GM04503 (cell line): ENCODE measurements around the gene SLC30A1.
"Not testable (repeated sequence)": the region's sequence is repeated elsewhere in the genome, so short reads cannot be mapped to it uniquely, and the experiment has no call there.

Source experiments
- DNase-seq: peaks from one replicate; pipeline ENCODE4 v3.0.0-alpha.2; 2012; ENCODE audit warnings: low read depth

Gene SLC30A1

GRCh38 chr1:211548321-211549091 is 30.5 kb downstream of the SLC30A1 start:
- DNase-seq: no peak

- DNase-seq: no peak
Measured at GRCh38 chr1:211547710-211548109, 31.3 kb downstream of the SLC30A1 start.

GRCh38 chr1:211546543-211546942 is 32.4 kb downstream of the SLC30A1 start:
- DNase-seq: no peak

- no peak for DNase-seq
Measured at GRCh38 chr1:211543025-211543424, 35.9 kb downstream of the SLC30A1 start.

GRCh38 chr1:211541720-211542477 is 37.1 kb downstream of the SLC30A1 start:
- DNase-seq: no peak

- DNase-seq: no peak
Measured at GRCh38 chr1:211541278-211541677, 37.7 kb downstream of the SLC30A1 start.

- not testable (repeated sequence) for DNase-seq
Measured at GRCh38 chr1:211540824-211541223, 38.1 kb downstream of the SLC30A1 start.

- no peak for DNase-seq
Measured at GRCh38 chr1:211538287-211538686, 40.7 kb downstream of the SLC30A1 start.

- no peak for DNase-seq
Measured at GRCh38 chr1:211537253-211537652, 41.7 kb downstream of the SLC30A1 start.

GRCh38 chr1:211536606-211537005 is 42.4 kb downstream of the SLC30A1 start:
- no peak for DNase-seq

- no peak for DNase-seq
Measured at GRCh38 chr1:211535346-211535745, 43.6 kb downstream of the SLC30A1 start.

GRCh38 chr1:211534545-211535291 is 44.2 kb downstream of the SLC30A1 start:
- no peak for DNase-seq

GRCh38 chr1:211532088-211532444 is 46.9 kb downstream of the SLC30A1 start:
- no peak for DNase-seq

- no peak for DNase-seq
Measured at GRCh38 chr1:211531194-211532087, 47.5 kb downstream of the SLC30A1 start.

GRCh38 chr1:211530102-211530501 is 48.9 kb downstream of the SLC30A1 start:
- DNase-seq: no peak

GRCh38 chr1:211529453-211529852 is 49.5 kb downstream of the SLC30A1 start:
- DNase-seq: no peak

- DNase-seq: no peak
Measured at GRCh38 chr1:211529011-211529410, 50.0 kb downstream of the SLC30A1 start.

- DNase-seq: no peak
Measured at GRCh38 chr1:211527888-211528287, 51.1 kb downstream of the SLC30A1 start.

GRCh38 chr1:211527006-211527405 is 52.0 kb downstream of the SLC30A1 start:
- no peak for DNase-seq

- no peak for DNase-seq
Measured at GRCh38 chr1:211526101-211526500, 52.9 kb downstream of the SLC30A1 start.

- no peak for DNase-seq
Measured at GRCh38 chr1:211525101-211525676, 53.8 kb downstream of the SLC30A1 start.
